Gastrocnemius medialis (tissue), 4 donors: ENCODE data around the gene TNXB. TPM values are rescaled to one million over a fixed set of nuclear protein-coding genes. Genes with fewer than 3 reads are reported as not detected.

Experiments
- ATAC-seq, 2 donors: fragments of 150-250 bp; one replicate each; pipeline ENCODE4 v1.9.1; 2016
- DNase-seq, 2 donors: peaks; one replicate each; pipeline ENCODE4 v3.0.0-alpha.2; 2019
- H3K27ac ChIP-seq, 4 donors: fragments of 200-600 bp; sonication (generic); 1 replicate in 1 of 4; 2 replicates in 3 of 4; pipeline ENCODE4 v1.5.1; 2016 to 2018; ENCODE audit warnings: mild to moderate bottlenecking in 2 of 4, moderate library complexity in 1 of 4
- H3K27me3 ChIP-seq, 3 donors: fragments of 200-600 bp; sonication (generic) in 2 of 3; 1 replicate in 1 of 3; 2 replicates in 2 of 3; pipeline versions ENCODE4 v1.5.1 to v1.6.0; 2016 to 2019; ENCODE audit warnings: mild to moderate bottlenecking in 1 of 3, moderate library complexity in 1 of 3
- H3K36me3 ChIP-seq, 2 donors: fragments of 200-600 bp; sonication (generic) in 1 of 2; one replicate each; pipeline ENCODE4 v1.5.1; 2017 to 2018
- H3K4me1 ChIP-seq, 2 donors: fragments of 200-600 bp; sonication (generic) in 1 of 2; one replicate each; pipeline ENCODE4 v1.5.1; 2016 to 2017; ENCODE audit warnings: mild to moderate bottlenecking in 2 of 2
- H3K4me3 ChIP-seq, 4 donors: fragments of 200-600 bp; sonication (generic) in 3 of 4; 1 replicate in 1 of 4; 2 replicates in 3 of 4; pipeline ENCODE4 v1.5.1; 2016 to 2019; ENCODE audit warnings: mild to moderate bottlenecking in 2 of 4
- H3K9me3 ChIP-seq, 3 donors: fragments of 200-600 bp; sonication (generic) in 2 of 3; 1 replicate in 1 of 3; 2 replicates in 2 of 3; pipeline ENCODE4 v1.5.1; 2016 to 2019
- CTCF ChIP-seq, 5 experiments: fragments of 450-650 bp in 3 of 5; fragments of 200-600 bp in 2 of 5; sonication (generic) in 2 of 5; IDR thresholded peaks in 4 of 5; conservative IDR thresholded peaks in 1 of 5; 1 replicate in 4 of 5; 2 replicates in 1 of 5; pipeline ENCODE4 v1.5.1; 2016 to 2019; ENCODE audit warnings: antibody characterized with exemption in 5 of 5, mild to moderate bottlenecking in 3 of 5, moderate library complexity in 3 of 5
- POLR2A ChIP-seq, 2 donors: fragments of 450-650 bp; IDR thresholded peaks; one replicate each; pipeline ENCODE4 v1.6.1; 2017; ENCODE audit warnings: antibody characterized with exemption in 2 of 2, mild to moderate bottlenecking in 2 of 2, moderate library complexity in 2 of 2
- in situ Hi-C, 4 donors: fragments of 200-750 bp; cut with MboI; loops; one replicate each; pipeline versions ENCODE4 v1.15.0 to v1.8.0; 2017; ENCODE audit warnings: low sequenced_read_pairs in 4 of 4
- intact Hi-C: fragments of 100-400 bp; cut with DNase I; formaldehyde crosslinking; loops from one replicate; pipeline ENCODE4 v1.15.1; 2023; ENCODE audit warnings: low total_unique reads
- total RNA-seq, 4 donors: library from RNA; depleted of rRNA; stranded (reverse); fragments of >200 nt; gene quantifications; one replicate each; pipeline versions ENCODE4 v1.1.0 to v1.2.3, GENCODE V29; 2016

Gene TNXB
- total RNA-seq, 4 donors from 2014 or later: 12.0 to 37.0 (median 33.5) TPM

DNA sequence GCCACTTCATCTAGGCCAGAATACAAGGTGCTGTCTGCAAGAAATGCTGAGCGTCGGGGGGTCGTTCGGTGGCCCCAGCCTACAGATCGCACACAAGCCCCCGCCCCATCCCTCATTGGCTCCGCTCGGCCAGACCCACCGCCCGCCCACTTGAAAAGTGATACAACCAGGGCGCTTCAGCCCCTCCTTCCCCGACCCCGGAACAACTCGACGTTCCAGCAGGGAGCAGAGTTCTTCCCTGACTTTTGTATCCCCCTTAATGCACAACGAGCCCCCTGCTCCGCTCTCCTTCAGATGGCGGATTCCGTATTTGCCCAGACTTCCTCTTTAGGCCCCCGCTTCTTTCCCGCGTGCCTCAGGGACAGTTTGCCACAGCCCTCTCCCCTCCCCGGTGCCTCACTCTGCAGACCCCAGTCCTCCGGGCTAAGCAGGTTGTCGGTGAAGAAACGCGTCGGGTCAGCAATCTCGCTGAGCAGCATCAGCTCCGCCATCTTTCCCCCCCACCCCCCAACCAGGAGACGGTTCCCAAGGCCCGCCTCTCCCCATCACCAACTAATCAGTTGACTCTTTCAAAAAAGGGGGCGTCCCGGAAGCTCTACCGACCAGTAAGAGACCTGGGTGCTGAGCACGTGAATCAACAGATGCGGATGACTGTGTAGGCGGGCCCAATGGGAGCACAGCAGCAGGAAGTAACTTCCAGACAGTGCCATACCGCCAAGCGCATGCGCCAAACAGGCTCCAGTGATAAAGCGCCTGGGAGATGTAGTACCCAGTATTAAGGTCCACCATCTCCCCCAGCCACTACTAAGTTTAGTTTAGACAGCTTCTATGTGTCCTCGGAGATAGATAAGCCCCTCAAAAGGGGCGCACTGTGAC lies 18.8 kb upstream of the TNXB start, which contains the start of gene ATF6B:
TSS of gene ATF6B (minus strand) at position 530 of the 876 bp plus-strand sequence. CDS start at position 491, 39 bp downstream.
- in situ Hi-C loops (loop anchor here in 3 of 4 donors (5.0 to 25.0 kb wide), 3 partner anchors 64 to 166 kb away; partner anchors contain the start of genes GPSM3 (in 2 of the 3), PBX2 (in 2 of the 3), DXO (in 1 of the 3) and NELFE (in 1 of the 3)), intact Hi-C loops (loop anchor here (1.0 to 5.0 kb wide), 2 partner anchors 67 to 1074 kb away; partner anchors contain the start of genes HSD17B8, RXRB and SLC39A7)
- Histone ChIP-seq H3K27ac (peak within 1 kb of the TSS; percentile 89 to 93 (median 92)), H3K36me3 (peaks cover 0 to 40% of the 10 kb centered on the region in 2 donors), H3K4me3 (peak within 1 kb of the TSS; percentile 91 to 99 (median 96)), H3K4me1 (peaks cover 24 to 26% of the 10 kb centered on the region in 2 donors), H3K9me3 (no peaks in the 10 kb centered on the region), H3K27me3 (no peaks in the 10 kb centered on the region)
- TF ChIP-seq CTCF (IDR thresholded peaks at IDR 0.05 in 4 of 5, conservative IDR thresholded peaks at IDR 0.05 in 1 of 5) (no peak), POLR2A (IDR thresholded peaks at IDR 0.05) (peak; percentile 57 to 67)
- DNase-seq (peak; percentile 100), ATAC-seq (peak; percentile 95 to 96)

GRCh38 chr6:32127409-32127716 lies 18.2 kb upstream of the TNXB start:
- Histone ChIP-seq H3K4me1 (peaks cover 24 to 26% of the 10 kb centered on the region in 2 donors), H3K9me3 (no peaks in the 10 kb centered on the region), H3K36me3 (peaks cover 0 to 45% of the 10 kb centered on the region in 2 donors), H3K4me3 (peak overlapping the region; percentile 91 to 99 (median 96)), H3K27me3 (no peaks in the 10 kb centered on the region), H3K27ac (peak overlapping the region; percentile 89 to 93 (median 92))
- in situ Hi-C loops (loop anchor here in 3 of 4 donors (5.0 to 25.0 kb wide), 3 partner anchors 65 to 165 kb away; partner anchors contain the start of genes GPSM3 (in 2 of the 3), PBX2 (in 2 of the 3), DXO (in 1 of the 3) and NELFE (in 1 of the 3)), intact Hi-C loops (loop anchor here (5.0 kb wide), 1 partner anchor 1075 kb away; the partner anchor contains the start of genes HSD17B8, RXRB and SLC39A7)
- no peak for DNase-seq
- TF ChIP-seq CTCF (IDR thresholded peaks at IDR 0.05 in 4 of 5, conservative IDR thresholded peaks at IDR 0.05 in 1 of 5) (no peak), POLR2A (IDR thresholded peaks at IDR 0.05) (no peak)
- no peak for ATAC-seq

DNA sequence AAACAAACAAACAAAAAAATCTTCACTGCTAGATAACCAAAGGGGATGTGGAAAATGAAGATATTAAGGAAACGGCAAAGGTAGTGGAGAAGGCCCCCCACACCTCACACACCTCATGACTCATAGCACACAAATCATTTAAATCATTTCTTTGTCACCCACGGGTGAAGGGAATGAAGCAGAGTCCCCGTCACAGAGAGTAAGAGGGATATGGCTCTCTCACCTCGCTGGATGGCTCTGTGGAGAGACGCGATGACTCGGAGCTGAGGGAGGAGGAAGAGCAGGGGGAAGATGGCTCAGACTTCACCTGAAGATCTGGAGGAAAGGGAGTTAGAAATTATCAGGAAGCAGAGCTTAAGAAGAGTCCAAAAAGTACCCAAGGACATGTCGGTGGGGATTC lies 17.7 kb upstream of the TNXB start:
- H3K36me3 ChIP-seq: peaks cover 0 to 49% of the 10 kb centered on the region in 2 donors
- intact Hi-C loops (loop anchor here (5.0 kb wide), 1 partner anchor 1075 kb away; the partner anchor contains the start of genes HSD17B8, RXRB and SLC39A7), in situ Hi-C loops (loop anchor here in 3 of 4 donors (5.0 to 25.0 kb wide), 3 partner anchors 65 to 165 kb away; partner anchors contain the start of genes GPSM3 (in 2 of the 3), PBX2 (in 2 of the 3), DXO (in 1 of the 3) and NELFE (in 1 of the 3))
- no peaks in the 10 kb centered on the region for H3K9me3 ChIP-seq
- H3K4me1 ChIP-seq: peaks cover 24 to 26% of the 10 kb centered on the region in 2 donors
- H3K4me3 ChIP-seq: peak overlapping the region; percentile 91 to 99 (median 96)
- peak overlapping the region in 2 of 4 donors; percentile 92 for H3K27ac ChIP-seq
- ATAC-seq: no peak
- H3K27me3 ChIP-seq: no peaks in the 10 kb centered on the region
- TF ChIP-seq POLR2A (IDR thresholded peaks at IDR 0.05) (no peak), CTCF (IDR thresholded peaks at IDR 0.05 in 4 of 5, conservative IDR thresholded peaks at IDR 0.05 in 1 of 5) (no peak)
- DNase-seq: no peak

- peaks cover 15 to 19% of the 10 kb centered on the region in 2 donors for H3K4me1 ChIP-seq
- no peak for TF ChIP-seq POLR2A (IDR thresholded peaks at IDR 0.05)
- TF ChIP-seq CTCF (IDR thresholded peaks at IDR 0.05 in 4 of 5, conservative IDR thresholded peaks at IDR 0.05 in 1 of 5): no peak
- in situ Hi-C loops: loop anchor here in 1 of 4 donors (10.0 kb wide), 1 partner anchor 71 kb away; the partner anchor contains the start of genes GPSM3 and PBX2
- no peaks in the 10 kb centered on the region for H3K9me3 ChIP-seq
- no peak overlapping the region for H3K27ac ChIP-seq
- ATAC-seq (no peak), DNase-seq (no peak)
- no peaks in the 10 kb centered on the region for H3K27me3 ChIP-seq
- no peak overlapping the region for H3K4me3 ChIP-seq
- intact Hi-C loops: no loop called here
- H3K36me3 ChIP-seq: peaks cover 0 to 80% of the 10 kb centered on the region in 2 donors
These were observed 14.5 kb upstream of the TNXB start for GRCh38 chr6:32123681-32124080.
